B cell (primary cell): ENCODE data around the gene WDR36. TPM values are rescaled to one million over a fixed set of nuclear protein-coding genes. Genes with fewer than 3 reads are reported as not detected.

Experiments used
- ATAC-seq: fragments of 200-7000 bp; cut with Tn5 transposase; one replicate; pipeline ENCODE4 v1.10.0; 2021; ENCODE audit warnings: low read depth, mild to moderate bottlenecking, moderate number of reproducible peaks, moderate library complexity
- CTCF ChIA-PET: fragments of 350-600 bp; sonication (Branson Sonifier 250); formaldehyde crosslinking; loops from one replicate; lab custom pipeline; 2021; ENCODE audit warnings: antibody characterized with exemption, inconsistent platforms; lab: Charles Lee
- POLR2A ChIA-PET: fragments of 350-600 bp; sonication (Branson Sonifier 250); formaldehyde crosslinking; loops from one replicate; lab custom pipeline; 2021; ENCODE audit warnings: antibody characterized with exemption; lab: Charles Lee
- DNase-seq: peaks from one replicate; pipeline ENCODE4 v3.0.0; 2013
- H2AFZ ChIP-seq: 2 replicates; pipeline ENCODE4 v1.6.1; 2012; ENCODE audit warnings: mild to moderate bottlenecking, low read depth, low read length; ENCODE audit not compliant: insufficient read depth, poor library complexity, severe bottlenecking
- H3K27ac ChIP-seq, 2 donors: 1 replicate in 1 of 2; 2 replicates in 1 of 2; pipeline ENCODE4 v1.5.1; 2012 to 2013; ENCODE audit warnings: low read length in 2 of 2, mild to moderate bottlenecking in 2 of 2, moderate library complexity in 1 of 2
- H3K27me3 ChIP-seq, 4 experiments: fragments of 200-600 bp in 1 of 4; sonication (generic) in 1 of 4; replicated peaks in 1 of 4; 1 replicate in 2 of 4; 2 replicates in 2 of 4; pipeline versions ENCODE4 v1.6.1 to v1.7.0; 2013 to 2016; ENCODE audit warnings: low read length in 3 of 4, mild to moderate bottlenecking in 2 of 4, mixed read lengths in 1 of 4, moderate library complexity in 1 of 4; ENCODE audit not compliant: insufficient read depth in 4 of 4, control insufficient read depth in 3 of 4; ENCODE audit errors: control extremely low read depth in 1 of 4
- H3K36me3 ChIP-seq, 2 experiments: replicated peaks in 1 of 2; 1 replicate in 1 of 2; 2 replicates in 1 of 2; pipeline versions ENCODE4 v1.6.1 to v1.7.1; 2013; ENCODE audit warnings: low read length in 1 of 2; ENCODE audit not compliant: insufficient read depth in 2 of 2, control insufficient read depth in 1 of 2; ENCODE audit errors: control extremely low read depth in 1 of 2, extremely low read depth in 1 of 2
- H3K4me1 ChIP-seq, 2 donors: fragments of 200-600 bp in 1 of 2; sonication (generic) in 1 of 2; 1 replicate in 1 of 2; 2 replicates in 1 of 2; pipeline versions ENCODE4 v1.5.1 to v1.6.1; 2013 to 2017; ENCODE audit warnings: low read length in 2 of 2; ENCODE audit not compliant: control insufficient read depth in 2 of 2, insufficient read depth in 2 of 2
- H3K4me2 ChIP-seq: replicated peaks from 2 replicates; pipeline ENCODE3; 2012; ENCODE audit warnings: mild to moderate bottlenecking, low read depth, low read length; ENCODE audit not compliant: poor library complexity, severe bottlenecking
- H3K4me3 ChIP-seq, 5 experiments: fragments of 200-600 bp in 1 of 5; sonication (generic) in 1 of 5; 1 replicate in 3 of 5; 2 replicates in 2 of 5; pipeline versions ENCODE4 v1.5.1 to v1.7.0; 2011 to 2016; ENCODE audit warnings: low read length in 4 of 5, mild to moderate bottlenecking in 4 of 5, low read depth in 2 of 5, control low read depth in 1 of 5, moderate library complexity in 1 of 5; ENCODE audit not compliant: insufficient read depth in 1 of 5; ENCODE audit errors: control extremely low read depth in 1 of 5, extremely low read depth in 1 of 5
- H3K79me2 ChIP-seq: fragments of 200-600 bp; sonication (generic); one replicate; pipeline ENCODE4 v1.6.0; 2016; ENCODE audit warnings: low read length; ENCODE audit not compliant: control insufficient read depth, insufficient read depth
- H3K9ac ChIP-seq: fragments of 200-600 bp; sonication (generic); 2 replicates; pipeline ENCODE4 v1.6.1; 2017; ENCODE audit warnings: mild to moderate bottlenecking, low read length, moderate library complexity
- H3K9me3 ChIP-seq, 3 donors: one replicate each; pipeline versions ENCODE4 v1.6.1 to v1.7.1; 2013; ENCODE audit warnings: low read length in 2 of 3; ENCODE audit not compliant: control insufficient read depth in 2 of 3, insufficient read depth in 1 of 3; ENCODE audit errors: control extremely low read depth in 1 of 3
- H4K20me1 ChIP-seq: 2 replicates; pipeline ENCODE4 v1.6.0; 2012; ENCODE audit warnings: mild to moderate bottlenecking, low read length; ENCODE audit not compliant: insufficient read depth, control insufficient read depth, poor library complexity, severe bottlenecking
- H3K27ac Mint-ChIP-seq: one replicate; pipeline ENCODE4 v1.8.0; 2021; ENCODE audit warnings: mixed read lengths
- H3K27me3 Mint-ChIP-seq: one replicate; pipeline ENCODE4 v1.8.0; 2021; ENCODE audit warnings: mixed read lengths
- H3K4me1 Mint-ChIP-seq: one replicate; pipeline ENCODE4 v1.8.0; 2021; ENCODE audit warnings: mixed read lengths
- H3K4me3 Mint-ChIP-seq: one replicate; pipeline ENCODE4 v1.8.0; 2021; ENCODE audit warnings: mixed read lengths
- H3K9me3 Mint-ChIP-seq: one replicate; pipeline ENCODE4 v1.8.0; 2022; ENCODE audit warnings: mixed read lengths; ENCODE audit not compliant: insufficient read depth
- CTCF ChIP-seq: fragments of 200-600 bp; IDR thresholded peaks from one replicate; pipeline ENCODE4 v1.8.0; 2022; ENCODE audit warnings: antibody characterized with exemption, mild to moderate bottlenecking
- EZH2 ChIP-seq: IDR thresholded peaks from 2 replicates; pipeline ENCODE4 v1.6.1; 2012; ENCODE audit warnings: borderline replicate concordance, low read depth, mild to moderate bottlenecking, moderate library complexity, low read length; ENCODE audit not compliant: insufficient read depth, poor library complexity, severe bottlenecking
- WGBS: methylation state at CpG from one replicate; pipeline ENCODE4 v1.1.5; 2013; ENCODE audit warnings: missing lambda C conversion rate; ENCODE audit not compliant: insufficient coverage; 5-methylcytosine and 5-hydroxymethylcytosine counted together
- intact Hi-C: fragments of 100-400 bp; cut with micrococcal nuclease; formaldehyde crosslinking; loops from one replicate; pipeline ENCODE4 v1.10.0; 2022
- polyA plus RNA-seq: library from polyadenylated mRNA; depleted of rRNA; stranded (reverse); fragments of >200 nt; gene quantifications from 2 replicates; pipeline ENCODE4 v1.2.3, GENCODE V29; 2012
- total RNA-seq, 2 donors: library from RNA; stranded (reverse); fragments of 120-200 nt in 1 of 2; gene quantifications; 1 replicate in 1 of 2; 2 replicates in 1 of 2; pipeline versions ENCODE4 v1.2.3 to v1.2.4, GENCODE V29; 2013 to 2022

Gene WDR36
- total and polyA plus RNA-seq, 2 donors (not counting 1 experiment from before 2014, with no cell fraction given): 6.0 to 35.2 TPM

GRCh38 chr5:111060169-111060568, 32.0 kb upstream of the WDR36 start:
- no peak for TF ChIP-seq EZH2
- TF ChIP-seq CTCF: no peak
- Mint-ChIP-seq H3K4me3 (no peak overlapping the region), H3K27me3 (peaks cover 28% of the 10 kb centered on the region), H3K4me1 (no peaks in the 10 kb centered on the region), H3K9me3 (no peaks in the 10 kb centered on the region), H3K27ac (no peak overlapping the region)
- Histone ChIP-seq H3K79me2 (no peaks in the 10 kb centered on the region), H3K4me3 (no peak overlapping the region), H2AFZ (no peak overlapping the region), H3K27ac (no peak overlapping the region), H3K9me3 (peaks cover 0 to 4% (median 0%) of the 10 kb centered on the region in 3 donors), H3K4me2 (no peak overlapping the region), H3K27me3 (peaks cover 0 to 6% (median 4%) of the 10 kb centered on the region in 4 experiments), H3K4me1 (no peaks in the 10 kb centered on the region), H4K20me1 (no peaks in the 10 kb centered on the region), H3K9ac (no peak overlapping the region), H3K36me3 (no peaks in the 10 kb centered on the region)
- DNase-seq (no peak), ATAC-seq (no peak)
- POLR2A ChIA-PET: no interaction called here
- no CpG with 5 or more reads among the region's 2 CpGs for WGBS
- CTCF ChIA-PET: interaction anchor here (0.7 kb wide), 1 partner anchor 16 kb away, joined by 3 read pairs; no protein-coding TSS in a partner anchor
- intact Hi-C loops: no loop called here

GRCh38 chr5:111061618-111062017, 30.5 kb upstream of the WDR36 start:
- H3K36me3 ChIP-seq: no peaks in the 10 kb centered on the region
- H3K79me2 ChIP-seq: no peaks in the 10 kb centered on the region
- no peak overlapping the region for H3K4me2 ChIP-seq
- ATAC-seq (no peak), DNase-seq (no peak)
- no peak overlapping the region for H3K27ac ChIP-seq
- ChIA-PET POLR2A (no interaction called here), CTCF (no interaction called here)
- H4K20me1 ChIP-seq: no peaks in the 10 kb centered on the region
- H2AFZ ChIP-seq: no peak overlapping the region
- H3K4me3 ChIP-seq: no peak overlapping the region
- peaks cover 0 to 9% (median 3%) of the 10 kb centered on the region in 4 experiments for H3K27me3 ChIP-seq
- no peaks in the 10 kb centered on the region for H3K9me3 Mint-ChIP-seq
- H3K27me3 Mint-ChIP-seq: peaks cover 28% of the 10 kb centered on the region
- no peak overlapping the region for H3K27ac Mint-ChIP-seq
- H3K4me3 Mint-ChIP-seq: no peak overlapping the region
- no peaks in the 10 kb centered on the region for H3K4me1 Mint-ChIP-seq
- peaks cover 0 to 4% (median 0%) of the 10 kb centered on the region in 3 donors for H3K9me3 ChIP-seq
- TF ChIP-seq CTCF (no peak), EZH2 (no peak)
- intact Hi-C loops: no loop called here
- H3K9ac ChIP-seq: no peak overlapping the region
- H3K4me1 ChIP-seq: no peaks in the 10 kb centered on the region
